ENCODE measurements around the gene ELAVL1. TPM values are rescaled to one million over a fixed set of nuclear protein-coding genes. Genes with fewer than 3 reads are reported as not detected.

Gene ELAVL1
- total RNA-seq, 6 experiments from 2014 or later = 25.3 to 33.6 (median 30.3) TPM

GRCh38 chr19:7982651-7983099 is 22.8 kb downstream of the ELAVL1 start:
- ATAC-seq = no peak
- Histone ChIP-seq H3K36me3 (peaks cover 0 to 25% (median 3%) of the 10 kb centered on the region in 4 donors), H3K4me1 (peaks cover 0 to 29% (median 13%) of the 10 kb centered on the region in 4 donors), H3K27me3 (no peaks in the 10 kb centered on the region), H3K9me3 (no peaks in the 10 kb centered on the region), H3K27ac (no peak overlapping the region), H3K4me3 (no peak overlapping the region)
- intact Hi-C loops (cut with DNase I) = no loop called here
- WGBS (ENCODE audit: insufficient coverage, low coverage, low lambda C conversion rate, missing lambda C conversion rate) = 86% methylated on average over 15 of the region's 21 CpGs
- no peak for TF ChIP-seq CTCF (IDR thresholded peaks at IDR 0.05)
- TF ChIP-seq POLR2A (IDR thresholded peaks at IDR 0.05) = no peak
- peak in 1 of 3 donors; percentile 17 for DNase-seq

- no peak for ATAC-seq
- no peaks in the 10 kb centered on the region for H3K9me3 ChIP-seq
- peak in 1 of 3 donors; percentile 7 for DNase-seq
- no peak overlapping the region for H3K27ac ChIP-seq
- H3K4me3 ChIP-seq = no peak overlapping the region
- H3K27me3 ChIP-seq = no peaks in the 10 kb centered on the region
- H3K4me1 ChIP-seq = peaks cover 0 to 29% (median 13%) of the 10 kb centered on the region in 4 donors
- H3K36me3 ChIP-seq = peaks cover 0 to 25% (median 3%) of the 10 kb centered on the region in 4 donors
- 63% methylated on average over 4 of the region's 10 CpGs for WGBS (ENCODE audit: insufficient coverage, low coverage, low lambda C conversion rate, missing lambda C conversion rate)
- intact Hi-C loops (cut with DNase I) = no loop called here
- no peak for TF ChIP-seq POLR2A (IDR thresholded peaks at IDR 0.05)
- no peak for TF ChIP-seq CTCF (IDR thresholded peaks at IDR 0.05)
Measured at GRCh38 chr19:7982103-7982502, 23.3 kb downstream of the ELAVL1 start.

- Histone ChIP-seq H3K4me1 (peaks cover 0 to 29% (median 13%) of the 10 kb centered on the region in 4 donors), H3K9me3 (no peaks in the 10 kb centered on the region), H3K27me3 (no peaks in the 10 kb centered on the region), H3K36me3 (peaks cover 0 to 25% (median 3%) of the 10 kb centered on the region in 4 donors), H3K4me3 (no peak overlapping the region), H3K27ac (no peak overlapping the region)
- DNase-seq = peak in 1 of 3 donors; percentile 18
- no peak for ATAC-seq
- TF ChIP-seq CTCF (IDR thresholded peaks at IDR 0.05) = no peak
- no peak for TF ChIP-seq POLR2A (IDR thresholded peaks at IDR 0.05)
- intact Hi-C loops (cut with DNase I) = no loop called here
- 80% methylated on average over 2 of the region's 7 CpGs for WGBS (ENCODE audit: insufficient coverage, low coverage, low lambda C conversion rate, missing lambda C conversion rate)
Measured at GRCh38 chr19:7981661-7982060, 23.8 kb downstream of the ELAVL1 start.

- Histone ChIP-seq H3K9me3 (no peaks in the 10 kb centered on the region), H3K4me1 (peaks cover 0 to 29% (median 13%) of the 10 kb centered on the region in 4 donors), H3K36me3 (peaks cover 0 to 25% (median 3%) of the 10 kb centered on the region in 4 donors), H3K27me3 (no peaks in the 10 kb centered on the region), H3K4me3 (no peak overlapping the region), H3K27ac (no peak overlapping the region)
- WGBS (ENCODE audit: insufficient coverage, low coverage, low lambda C conversion rate, missing lambda C conversion rate) = 26% methylated on average over 5 of the region's 7 CpGs
- TF ChIP-seq CTCF (IDR thresholded peaks at IDR 0.05) (no peak), POLR2A (IDR thresholded peaks at IDR 0.05) (no peak)
- DNase-seq = peak in 1 of 3 donors; percentile 12
- intact Hi-C loops (cut with DNase I) = no loop called here
- peak in 1 of 4 donors; percentile 2 for ATAC-seq
Measured at GRCh38 chr19:7981199-7981598, 24.2 kb downstream of the ELAVL1 start.

Measured in right lobe of liver (tissue), 6 donors.